A549 treated with GW870086 at 1 μM for 4 hours (cell line): Measurements from ENCODE around the gene LGR4. TPM values are rescaled to one million over a fixed set of nuclear protein-coding genes. Genes with fewer than 3 reads are reported as not detected.

ENCODE experiments used
- total RNA-seq: library from RNA; stranded (reverse); fragments of 200-300 nt; extraction: Qiagen RNA extraction; gene quantifications from 5 replicates; pipeline ENCODE4 v1.2.3, GENCODE V29; 2022; ENCODE audit warnings: low read depth

LGR4 gene, protein sequence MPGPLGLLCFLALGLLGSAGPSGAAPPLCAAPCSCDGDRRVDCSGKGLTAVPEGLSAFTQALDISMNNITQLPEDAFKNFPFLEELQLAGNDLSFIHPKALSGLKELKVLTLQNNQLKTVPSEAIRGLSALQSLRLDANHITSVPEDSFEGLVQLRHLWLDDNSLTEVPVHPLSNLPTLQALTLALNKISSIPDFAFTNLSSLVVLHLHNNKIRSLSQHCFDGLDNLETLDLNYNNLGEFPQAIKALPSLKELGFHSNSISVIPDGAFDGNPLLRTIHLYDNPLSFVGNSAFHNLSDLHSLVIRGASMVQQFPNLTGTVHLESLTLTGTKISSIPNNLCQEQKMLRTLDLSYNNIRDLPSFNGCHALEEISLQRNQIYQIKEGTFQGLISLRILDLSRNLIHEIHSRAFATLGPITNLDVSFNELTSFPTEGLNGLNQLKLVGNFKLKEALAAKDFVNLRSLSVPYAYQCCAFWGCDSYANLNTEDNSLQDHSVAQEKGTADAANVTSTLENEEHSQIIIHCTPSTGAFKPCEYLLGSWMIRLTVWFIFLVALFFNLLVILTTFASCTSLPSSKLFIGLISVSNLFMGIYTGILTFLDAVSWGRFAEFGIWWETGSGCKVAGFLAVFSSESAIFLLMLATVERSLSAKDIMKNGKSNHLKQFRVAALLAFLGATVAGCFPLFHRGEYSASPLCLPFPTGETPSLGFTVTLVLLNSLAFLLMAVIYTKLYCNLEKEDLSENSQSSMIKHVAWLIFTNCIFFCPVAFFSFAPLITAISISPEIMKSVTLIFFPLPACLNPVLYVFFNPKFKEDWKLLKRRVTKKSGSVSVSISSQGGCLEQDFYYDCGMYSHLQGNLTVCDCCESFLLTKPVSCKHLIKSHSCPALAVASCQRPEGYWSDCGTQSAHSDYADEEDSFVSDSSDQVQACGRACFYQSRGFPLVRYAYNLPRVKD
- 32.1 to 50.3 TPM (median 44.6 TPM) in 5 replicates for total RNA-seq

GRCh38 chr11:27472398-27473016 lies at the start of gene LGR4:
Gene LGR4, minus strand, starts transcription at chr11:27472790. Its CDS starts 488 bp downstream, at chr11:27472302.

DNA sequence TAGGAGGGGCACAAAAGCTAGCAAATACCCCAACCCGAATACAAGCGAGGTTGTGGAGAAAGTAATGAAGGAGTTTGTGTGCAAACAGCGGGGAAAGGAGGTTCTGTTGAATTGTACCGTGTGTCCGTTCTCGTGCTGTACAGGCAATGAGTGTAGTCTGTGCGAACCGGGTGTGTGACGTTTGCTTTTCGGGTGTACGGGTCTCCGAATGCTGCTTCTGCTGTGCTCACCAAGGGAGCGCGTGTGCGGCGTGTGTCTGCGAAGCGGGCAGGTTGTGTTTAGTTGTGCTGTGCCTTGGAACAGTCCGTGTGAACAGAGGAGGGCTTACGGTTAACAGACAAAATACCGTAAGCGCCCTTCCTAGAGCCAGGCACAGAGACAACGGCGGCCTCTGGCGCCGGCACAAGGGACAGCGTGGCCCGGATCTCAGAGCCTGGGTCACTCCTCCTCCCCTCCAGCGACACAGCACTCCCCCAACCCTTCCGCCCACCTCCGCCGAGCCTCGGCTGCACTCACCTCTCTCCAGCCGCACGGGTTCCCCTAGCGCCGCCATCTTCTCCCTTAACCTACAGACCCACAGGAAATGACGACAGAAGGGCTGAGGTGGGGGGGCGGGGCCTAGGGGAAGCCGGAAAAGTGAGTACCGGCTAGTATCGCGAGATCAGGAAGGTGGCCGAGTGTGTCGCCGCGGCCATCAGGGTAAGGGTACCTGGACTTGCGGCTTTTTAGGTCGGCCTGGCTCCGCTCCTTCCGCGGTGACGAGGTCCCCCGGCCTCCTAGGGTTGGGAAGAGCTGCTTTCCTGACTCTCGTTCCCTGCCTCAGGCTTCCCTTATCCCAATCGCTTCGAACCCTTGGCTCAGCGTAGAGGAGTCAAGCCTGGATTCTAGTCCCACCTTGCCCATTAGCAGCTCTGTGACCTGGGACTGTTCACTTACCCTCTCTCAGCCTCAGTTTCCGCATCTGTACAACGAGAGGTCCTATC lies 33.9 kb upstream of the LGR4 start, which contains the start of gene LIN7C:
Gene LIN7C (minus strand): TSS at position 570 of the 983 bp plus-strand sequence. CDS start 17 bp downstream, at position 553.

GRCh38 chr11:27362749-27363575 lies 109.6 kb downstream of the LGR4 start, which contains the start of gene CCDC34:
Gene CCDC34, minus strand, starts transcription at chr11:27363215. Its CDS starts 21 bp downstream, at chr11:27363194.

Other genes with a start within 250 kb of the LGR4 start
- 26.5 to 28.4 TPM (median 27.1 TPM) in 5 replicates for gene CCDC34, start 109.6 kb downstream of the LGR4 start, total RNA-seq
- 5.2 to 8.5 TPM (median 6.6 TPM) in 5 replicates for gene LIN7C, start 34.0 kb upstream of the LGR4 start, total RNA-seq
- 4.6 to 7.8 TPM (median 6.3 TPM) in 5 replicates for gene BDNF, start 227.7 kb upstream of the LGR4 start, total RNA-seq